Neural cell (in vitro differentiated cells): ENCODE results near the gene RSPH9.

ENCODE experiments used
- CTCF ChIP-seq: fragments of 450-650 bp; IDR thresholded peaks from 2 replicates; pipeline ENCODE4 v1.5.1; 2014; ENCODE audit warnings: antibody characterized with exemption, mild to moderate bottlenecking, moderate library complexity; ENCODE audit not compliant: poor library complexity, severe bottlenecking
- EP300 ChIP-seq: fragments of 450-650 bp; conservative IDR thresholded peaks from 2 replicates; pipeline ENCODE4 v1.6.1; 2014; ENCODE audit warnings: antibody characterized with exemption, mild to moderate bottlenecking, moderate library complexity; ENCODE audit not compliant: poor library complexity, severe bottlenecking
- EZH2 ChIP-seq: fragments of 200-600, 300-800 bp; shearing (Covaris generic), sonication (generic); IDR thresholded peaks from 2 replicates; pipeline ENCODE4 v1.6.1; 2014; ENCODE audit warnings: antibody characterized with exemption, low read length, borderline replicate concordance, mild to moderate bottlenecking; ENCODE audit not compliant: insufficient read depth, poor library complexity, severe bottlenecking
- POLR2AphosphoS5 ChIP-seq: IDR thresholded peaks from 2 replicates; pipeline ENCODE4 v1.6.1; 2012
- RAD21 ChIP-seq: fragments of 450-650 bp; conservative IDR thresholded peaks from 2 replicates; pipeline ENCODE4 v1.6.1; 2014; ENCODE audit warnings: antibody characterized with exemption, mild to moderate bottlenecking, moderate library complexity
- TAF1 ChIP-seq: IDR thresholded peaks from 2 replicates; pipeline ENCODE4 v1.6.1; 2012; ENCODE audit warnings: low read depth
- TF ChIP-seq, protein P1 (sequence below): IDR thresholded peaks from 2 replicates; pipeline ENCODE4 v1.6.1; 2012; ENCODE audit warnings: borderline replicate concordance

DNA sequence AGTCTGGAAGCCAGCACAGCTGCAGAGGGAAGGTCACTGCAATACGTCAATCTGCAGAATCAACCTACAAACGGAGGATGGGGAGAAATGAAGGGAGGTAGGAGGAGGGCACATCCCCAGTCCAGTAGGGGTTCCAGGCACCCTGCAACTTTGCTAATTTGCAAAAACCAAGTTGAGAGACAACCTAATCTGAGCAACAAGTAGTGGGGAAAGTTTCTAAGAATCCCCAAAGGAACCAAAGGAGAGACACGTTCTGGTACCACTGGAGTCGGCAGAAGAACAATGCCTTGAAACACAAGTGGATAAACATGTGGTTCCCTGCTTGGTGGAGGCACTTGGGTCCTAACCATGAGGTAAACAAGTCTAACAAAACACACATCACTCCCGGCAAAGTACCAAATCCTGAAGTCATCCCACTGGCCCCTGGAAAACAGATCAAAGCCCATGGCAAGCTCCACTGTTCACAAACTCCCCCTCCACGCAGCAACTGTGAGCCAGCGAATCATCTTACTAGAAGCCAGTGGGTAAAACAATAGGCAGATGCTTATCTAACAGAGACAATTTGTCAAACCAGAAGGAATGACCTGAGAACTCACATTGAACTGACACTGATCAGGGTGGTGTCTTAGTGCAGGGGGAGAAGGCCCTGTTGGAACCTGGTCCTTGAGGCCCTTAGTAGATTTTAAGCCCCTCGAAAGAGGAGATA is 38.0 kb downstream of the RSPH9 start:
- TF ChIP-seq CTCF (no peak), EZH2 (no peak), EP300 (no peak), TAF1 (no peak), POLR2AphosphoS5 (no peak), RAD21 (no peak)
- TF ChIP-seq, protein P1, sequence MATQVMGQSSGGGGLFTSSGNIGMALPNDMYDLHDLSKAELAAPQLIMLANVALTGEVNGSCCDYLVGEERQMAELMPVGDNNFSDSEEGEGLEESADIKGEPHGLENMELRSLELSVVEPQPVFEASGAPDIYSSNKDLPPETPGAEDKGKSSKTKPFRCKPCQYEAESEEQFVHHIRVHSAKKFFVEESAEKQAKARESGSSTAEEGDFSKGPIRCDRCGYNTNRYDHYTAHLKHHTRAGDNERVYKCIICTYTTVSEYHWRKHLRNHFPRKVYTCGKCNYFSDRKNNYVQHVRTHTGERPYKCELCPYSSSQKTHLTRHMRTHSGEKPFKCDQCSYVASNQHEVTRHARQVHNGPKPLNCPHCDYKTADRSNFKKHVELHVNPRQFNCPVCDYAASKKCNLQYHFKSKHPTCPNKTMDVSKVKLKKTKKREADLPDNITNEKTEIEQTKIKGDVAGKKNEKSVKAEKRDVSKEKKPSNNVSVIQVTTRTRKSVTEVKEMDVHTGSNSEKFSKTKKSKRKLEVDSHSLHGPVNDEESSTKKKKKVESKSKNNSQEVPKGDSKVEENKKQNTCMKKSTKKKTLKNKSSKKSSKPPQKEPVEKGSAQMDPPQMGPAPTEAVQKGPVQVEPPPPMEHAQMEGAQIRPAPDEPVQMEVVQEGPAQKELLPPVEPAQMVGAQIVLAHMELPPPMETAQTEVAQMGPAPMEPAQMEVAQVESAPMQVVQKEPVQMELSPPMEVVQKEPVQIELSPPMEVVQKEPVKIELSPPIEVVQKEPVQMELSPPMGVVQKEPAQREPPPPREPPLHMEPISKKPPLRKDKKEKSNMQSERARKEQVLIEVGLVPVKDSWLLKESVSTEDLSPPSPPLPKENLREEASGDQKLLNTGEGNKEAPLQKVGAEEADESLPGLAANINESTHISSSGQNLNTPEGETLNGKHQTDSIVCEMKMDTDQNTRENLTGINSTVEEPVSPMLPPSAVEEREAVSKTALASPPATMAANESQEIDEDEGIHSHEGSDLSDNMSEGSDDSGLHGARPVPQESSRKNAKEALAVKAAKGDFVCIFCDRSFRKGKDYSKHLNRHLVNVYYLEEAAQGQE = no peak
